ENCODE data around the gene HBZ.

DNA sequence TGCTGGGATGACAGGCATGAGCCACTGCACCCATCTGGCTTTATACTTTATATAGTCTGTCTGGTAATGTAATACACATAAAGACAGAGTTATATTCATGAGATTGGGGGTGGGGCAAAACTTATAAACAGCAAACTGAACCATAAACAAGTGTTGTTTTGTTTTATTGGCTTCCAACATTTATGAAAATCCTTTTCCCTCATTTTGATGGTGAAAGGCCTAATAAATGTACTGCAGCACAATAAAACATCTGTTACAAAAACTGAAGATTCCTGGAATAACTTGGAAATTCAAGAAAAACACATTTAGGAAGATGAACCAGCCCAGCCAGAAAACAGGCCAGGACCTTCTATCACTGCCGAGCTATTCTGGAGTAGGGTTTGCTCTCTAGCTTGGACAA lies 30.1 kb upstream of the HBZ start:
- TF ChIP-seq, protein P1, sequence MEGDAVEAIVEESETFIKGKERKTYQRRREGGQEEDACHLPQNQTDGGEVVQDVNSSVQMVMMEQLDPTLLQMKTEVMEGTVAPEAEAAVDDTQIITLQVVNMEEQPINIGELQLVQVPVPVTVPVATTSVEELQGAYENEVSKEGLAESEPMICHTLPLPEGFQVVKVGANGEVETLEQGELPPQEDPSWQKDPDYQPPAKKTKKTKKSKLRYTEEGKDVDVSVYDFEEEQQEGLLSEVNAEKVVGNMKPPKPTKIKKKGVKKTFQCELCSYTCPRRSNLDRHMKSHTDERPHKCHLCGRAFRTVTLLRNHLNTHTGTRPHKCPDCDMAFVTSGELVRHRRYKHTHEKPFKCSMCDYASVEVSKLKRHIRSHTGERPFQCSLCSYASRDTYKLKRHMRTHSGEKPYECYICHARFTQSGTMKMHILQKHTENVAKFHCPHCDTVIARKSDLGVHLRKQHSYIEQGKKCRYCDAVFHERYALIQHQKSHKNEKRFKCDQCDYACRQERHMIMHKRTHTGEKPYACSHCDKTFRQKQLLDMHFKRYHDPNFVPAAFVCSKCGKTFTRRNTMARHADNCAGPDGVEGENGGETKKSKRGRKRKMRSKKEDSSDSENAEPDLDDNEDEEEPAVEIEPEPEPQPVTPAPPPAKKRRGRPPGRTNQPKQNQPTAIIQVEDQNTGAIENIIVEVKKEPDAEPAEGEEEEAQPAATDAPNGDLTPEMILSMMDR (conservative IDR thresholded peaks at IDR 0.05 in 1 of 2, IDR thresholded peaks at IDR 0.05 in 1 of 2; ENCODE audit: extremely low read depth in 1 of 2, insufficient read depth in 1 of 2, low read depth in 1 of 2, low read length in 2 of 2), result no peak
- no peak for TF ChIP-seq EZH2 (IDR thresholded peaks at IDR 0.05; ENCODE audit: borderline replicate concordance, low read length)

Data from mammary epithelial cell (primary cell).